K562 (cell line): Measurements from ENCODE around the gene CAAP1. TPM values are rescaled to one million over a fixed set of nuclear protein-coding genes. Genes with fewer than 3 reads are reported as not detected.

Source experiments
- ATAC-seq: fragments of 200-7000 bp; cut with Tn5 transposase; 3 replicates; pipeline ENCODE4 v1.9.1; 2020; ENCODE audit warnings: moderate library complexity
- BruUV-seq: library from RNA; stranded (reverse); fragments of 400-500 nt; replicated peaks from 2 replicates; lab custom pipeline; 2021; lab: Mats Ljungman, UMichigan
- CTCF ChIA-PET: fragments of 300-600 bp; formaldehyde crosslinking; extraction: SDS; loops from one replicate; lab custom pipeline; 2021; ENCODE audit warnings: low intra/inter-chr PET ratio; lab: Yijun Ruan, JAX
- POLR2A ChIA-PET: fragments of 300-600, 350-650 bp; sonication (Branson Sonifier 250); formaldehyde crosslinking; extraction: SDS; loops from one replicate; lab custom pipeline; 2021; ENCODE audit warnings: antibody characterized with exemption, inconsistent platforms; lab: Yijun Ruan, JAX
- DNase-seq, 4 experiments: peaks; one replicate each; pipeline versions ENCODE4 v3.0.0 to v3.0.0-alpha.2; 2011 to 2018; ENCODE audit warnings: low spot score in 3 of 4, mixed read lengths in 3 of 4; ENCODE audit errors: extremely low read depth in 1 of 4
- FAIRE-seq: peaks from 2 replicates; lab custom pipeline; 2011; peaks lifted over from hg19 to GRCh38; lab: Jason Lieb, UNC
- H2AFZ ChIP-seq: 2 replicates; pipeline ENCODE4 v1.6.0; 2011; ENCODE audit warnings: low read depth, low read length, control low read depth, inconsistent platforms
- H3K27ac ChIP-seq: fragments of 200-600 bp; 3 replicates; pipeline ENCODE4 v1.8.0; 2011; ENCODE audit warnings: low read depth, mild to moderate bottlenecking, control low read depth, inconsistent platforms, low read length, moderate library complexity, mixed read lengths; ENCODE audit errors: extremely low read depth
- H3K27me3 ChIP-seq, 2 experiments: fragments of 300-600 bp in 1 of 2; 2 replicates in 1 of 2; 3 replicates in 1 of 2; pipeline versions ENCODE4 v1.6.0 to v1.8.0; 2011; ENCODE audit warnings: inconsistent platforms in 2 of 2, low read length in 2 of 2, mild to moderate bottlenecking in 1 of 2, mixed read lengths in 1 of 2, moderate library complexity in 1 of 2; ENCODE audit not compliant: control insufficient read depth in 2 of 2, insufficient read depth in 2 of 2
- H3K36me3 ChIP-seq: fragments of 300-600 bp; 3 replicates; pipeline ENCODE4 v1.8.0; 2011; ENCODE audit warnings: mild to moderate bottlenecking, low read length, inconsistent platforms; ENCODE audit not compliant: control insufficient read depth, insufficient read depth
- H3K4me1 ChIP-seq, 2 experiments: fragments of 200-600 bp in 1 of 2; replicated peaks in 1 of 2; 2 replicates in 1 of 2; 3 replicates in 1 of 2; pipeline versions ENCODE4 v1.5.1 to v1.8.0; 2011; ENCODE audit warnings: inconsistent platforms in 2 of 2, low read length in 2 of 2, mild to moderate bottlenecking in 1 of 2, mixed read lengths in 1 of 2, moderate library complexity in 1 of 2; ENCODE audit not compliant: control insufficient read depth in 2 of 2, insufficient read depth in 2 of 2
- H3K4me2 ChIP-seq: 2 replicates; pipeline ENCODE4 v1.6.1; 2011; ENCODE audit warnings: low read length, control low read depth, inconsistent platforms, mixed read lengths; ENCODE audit not compliant: insufficient read depth
- H3K4me3 ChIP-seq: fragments of 200-600 bp; sonication (generic), shearing (Covaris generic); 2 replicates; pipeline ENCODE4 v1.5.1; 2016; ENCODE audit warnings: control low read depth, inconsistent platforms
- H3K79me2 ChIP-seq: fragments of 200-600 bp; 3 replicates; pipeline ENCODE4 v1.8.0; 2011; ENCODE audit warnings: low read length, inconsistent platforms; ENCODE audit not compliant: control insufficient read depth, insufficient read depth
- H3K9ac ChIP-seq, 2 experiments: 2 replicates each; pipeline versions ENCODE4 v1.6.0 to v1.6.1; 2011; ENCODE audit warnings: low read depth in 2 of 2, low read length in 2 of 2, control low read depth in 1 of 2, inconsistent platforms in 1 of 2, mild to moderate bottlenecking in 1 of 2, mixed read lengths in 1 of 2; ENCODE audit not compliant: insufficient read depth in 1 of 2
- H3K9me1 ChIP-seq: one replicate; pipeline ENCODE4 v1.6.0; 2011; ENCODE audit warnings: inconsistent platforms, mild to moderate bottlenecking, low read length, moderate library complexity; ENCODE audit not compliant: control insufficient read depth, insufficient read depth
- H3K9me3 ChIP-seq: replicated peaks from 2 replicates; pipeline ENCODE4 v1.5.1; 2011; ENCODE audit warnings: low read depth, low read length, inconsistent platforms; ENCODE audit not compliant: control insufficient read depth, insufficient read depth
- H4K20me1 ChIP-seq: replicated peaks from 2 replicates; pipeline ENCODE4 v1.6.1; 2011; ENCODE audit warnings: low read length, inconsistent platforms, mixed read lengths; ENCODE audit not compliant: control insufficient read depth, insufficient read depth
- ARID2 ChIP-seq: fragments of 450-650 bp; IDR thresholded peaks from 2 replicates; pipeline ENCODE4 v1.6.1; 2017; ENCODE audit warnings: antibody characterized with exemption, mild to moderate bottlenecking
- C11orf30 ChIP-seq: fragments of 450-650 bp; IDR thresholded peaks from 2 replicates; pipeline ENCODE4 v1.6.1; 2016; ENCODE audit warnings: low read depth, mild to moderate bottlenecking
- CBFA2T3 ChIP-seq: fragments of 450-650 bp; IDR thresholded peaks from 2 replicates; pipeline ENCODE4 v1.6.1; 2017
- CHD2 ChIP-seq: IDR thresholded peaks from 2 replicates; pipeline ENCODE4 v1.6.1; 2011; ENCODE audit warnings: low read depth, low read length
- ILF3 ChIP-seq: fragments of 450-650 bp; IDR thresholded peaks from 2 replicates; pipeline ENCODE4 v1.6.1; 2018; ENCODE audit warnings: antibody characterized with exemption, mild to moderate bottlenecking, moderate library complexity, borderline replicate concordance
- MTF1 ChIP-seq: fragments of 250-450 bp; sonication (Bioruptor Pico); IDR thresholded peaks from 2 replicates; pipeline ENCODE4 v1.9.0; 2021; ENCODE audit warnings: moderate library complexity, mild to moderate bottlenecking, inconsistent platforms, borderline replicate concordance
- NFE2L1 ChIP-seq: fragments of 450-650 bp; IDR thresholded peaks from 2 replicates; pipeline ENCODE4 v1.6.1; 2016; ENCODE audit warnings: missing genetic modification characterization, low read depth, mild to moderate bottlenecking, missing compliant biosample characterization, moderate library complexity, borderline replicate concordance
- NRF1 ChIP-seq, 2 experiments: fragments of 450-650 bp; IDR thresholded peaks in 1 of 2; conservative IDR thresholded peaks in 1 of 2; 2 replicates each; pipeline ENCODE4 v1.6.1; 2014; ENCODE audit warnings: mild to moderate bottlenecking in 2 of 2
- PURB ChIP-seq: sonication (generic); formaldehyde crosslinking; IDR thresholded peaks from 2 replicates; pipeline ENCODE4 v1.9.0; 2021; ENCODE audit warnings: low read depth, mild to moderate bottlenecking, missing genetic modification reagents
- SAP30 ChIP-seq: fragments of 200-600 bp; sonication (generic); IDR thresholded peaks from 2 replicates; pipeline ENCODE4 v1.6.1; 2012; ENCODE audit warnings: borderline replicate concordance, low read depth, mild to moderate bottlenecking, moderate library complexity, low read length, control low read depth, inconsistent platforms; ENCODE audit not compliant: insufficient read depth, poor library complexity, severe bottlenecking
- TRIM28 ChIP-seq: fragments of 450-650 bp; IDR thresholded peaks from 2 replicates; pipeline ENCODE4 v1.6.1; 2017
- ZFP1 ChIP-seq: fragments of 450-650 bp; formaldehyde crosslinking; IDR thresholded peaks from 2 replicates; pipeline ENCODE4 v1.4.0; 2020; ENCODE audit warnings: mild to moderate bottlenecking, mixed read lengths
- ZNF316 ChIP-seq: fragments of 450-650 bp; IDR thresholded peaks from 2 replicates; pipeline ENCODE4 v1.6.1; 2016
- WGBS: fragments of 100-300 bp; shearing (Covaris generic); methylation state at CpG from one replicate; pipeline ENCODE4 v1.1.6; 2016; ENCODE audit warnings: low coverage, mixed read lengths; ENCODE audit not compliant: insufficient coverage; ENCODE audit errors: missing lambda C conversion rate; 5-methylcytosine and 5-hydroxymethylcytosine counted together
- in situ Hi-C: fragments of 300-500 bp; cut with MboI; formaldehyde crosslinking; loops from 4 replicates; pipeline ENCODE4 v1.15.0; 2018; ENCODE audit warnings: inconsistent platforms, mixed read lengths
- intact Hi-C: fragments of 100-400 bp; cut with micrococcal nuclease; formaldehyde crosslinking; loops from 2 replicates; pipeline ENCODE4 v1.14.2; 2022
- polyA plus RNA-seq, 8 experiments: library from polyadenylated mRNA; depleted of rRNA in 4 of 8; stranded (reverse) in 5 of 8; unstranded in 3 of 8; fragments of >200 nt; fragmentation: Nextera tagmentation in 2 of 8; fragmentation: Illumina TruSeq in 1 of 8; extraction: Ambion mirVana in 2 of 8; extraction: Trizol in 1 of 8; gene quantifications; 2 replicates each; pipeline versions ENCODE4 v1.2.1 to v1.2.3, GENCODE V29; 2011 to 2014; ENCODE audit warnings: inconsistent platforms in 1 of 8, missing spikeins in 1 of 8
- total RNA-seq, 7 experiments: library from RNA; depleted of rRNA in 6 of 7; stranded (reverse); fragments of >200 nt in 6 of 7; fragmentation: Illumina TruSeq in 2 of 7; extraction: Trizol in 2 of 7; gene quantifications; 2 replicates each; pipeline versions ENCODE4 v1.2.1 to v1.2.3, GENCODE V29; 2011 to 2021; ENCODE audit warnings: low replicate concordance in 1 of 7
- TF ChIP-seq, protein P1 (sequence below): sonication (generic); formaldehyde crosslinking; IDR thresholded peaks from 2 replicates; pipeline ENCODE4 v1.8.0; 2023; ENCODE audit warnings: mild to moderate bottlenecking, missing genetic modification reagents
- TF ChIP-seq, protein P2 (sequence below): fragments of 450-650 bp; IDR thresholded peaks from 2 replicates; pipeline ENCODE4 v1.7.0; 2016; ENCODE audit warnings: borderline replicate concordance
- TF ChIP-seq, protein P3 (sequence below): fragments of 250-450 bp; sonication (Bioruptor Pico); IDR thresholded peaks from 2 replicates; pipeline ENCODE4 v1.4.0; 2020; ENCODE audit warnings: mild to moderate bottlenecking

CAAP1 gene
- total and polyA plus RNA-seq, 9 of the 15 experiments (the other 6 are each of a cell fraction or from before 2014, with no cell fraction given): 8.9 to 17.4 (median 15.3) TPM

DNA sequence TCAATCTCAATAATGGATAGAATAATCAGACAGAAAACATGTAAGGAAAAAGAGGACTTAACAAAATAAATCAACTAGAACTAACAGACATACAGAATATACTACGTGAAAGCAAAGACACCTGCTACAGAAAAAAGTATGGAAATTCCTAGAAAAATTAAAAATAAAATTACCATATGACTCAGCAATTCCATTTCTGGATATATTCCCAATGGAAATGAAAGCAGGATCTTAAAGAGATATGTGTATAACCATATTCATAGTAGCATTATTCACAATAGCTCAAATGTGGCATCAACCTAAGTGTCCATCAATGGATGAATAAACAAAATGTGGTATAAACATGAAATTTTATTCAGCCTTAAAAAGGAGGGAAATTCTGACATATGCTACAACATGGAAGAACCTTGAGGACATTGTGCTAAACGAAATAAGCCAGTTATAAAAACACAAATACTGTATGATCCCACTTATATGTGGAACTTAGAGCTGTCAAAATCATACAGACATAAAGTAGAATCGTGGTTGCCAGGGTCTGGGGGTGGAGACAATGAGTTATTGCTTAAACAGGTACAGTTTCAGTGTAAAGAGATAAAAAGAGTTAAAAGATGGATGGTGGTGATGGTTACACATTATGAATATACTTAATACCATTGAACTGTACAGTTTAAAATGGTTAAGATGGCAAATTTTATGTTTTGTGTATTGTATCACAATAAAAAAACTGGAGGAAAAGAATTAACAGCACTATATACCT is 47.5 kb upstream of the CAAP1 start:
- Histone ChIP-seq H3K27ac (no peak overlapping the region), H3K27me3 (no peaks in the 10 kb centered on the region), H3K9ac (no peak overlapping the region), H4K20me1 (no peaks in the 10 kb centered on the region), H3K9me1 (no peaks in the 10 kb centered on the region), H3K79me2 (peaks cover 94% of the 10 kb centered on the region), H3K4me3 (no peak overlapping the region), H3K4me1 (peaks cover 0 to 5% of the 10 kb centered on the region in 2 experiments; a peak in 3 of 5 replicates), H2AFZ (no peak overlapping the region), H3K4me2 (no peak overlapping the region), H3K9me3 (no peaks in the 10 kb centered on the region), H3K36me3 (0 out of 3 replicates have a peak, but pooled peaks cover 5% of the 10 kb centered on the region)
- in situ Hi-C loops: no loop called here
- BruUV-seq: no TSS peak
- ATAC-seq (no peak), DNase-seq (no peak), FAIRE-seq (no peak)
- 37% methylated on average over 3 of the region's 3 CpGs for WGBS
- CTCF ChIA-PET: no interaction called here
- POLR2A ChIA-PET: no interaction called here
- intact Hi-C loops: no loop called here
- no peak for TF ChIP-seq ZFP1
- TF ChIP-seq CBFA2T3: no peak
- TF ChIP-seq TRIM28: no peak
- TF ChIP-seq, protein P1, sequence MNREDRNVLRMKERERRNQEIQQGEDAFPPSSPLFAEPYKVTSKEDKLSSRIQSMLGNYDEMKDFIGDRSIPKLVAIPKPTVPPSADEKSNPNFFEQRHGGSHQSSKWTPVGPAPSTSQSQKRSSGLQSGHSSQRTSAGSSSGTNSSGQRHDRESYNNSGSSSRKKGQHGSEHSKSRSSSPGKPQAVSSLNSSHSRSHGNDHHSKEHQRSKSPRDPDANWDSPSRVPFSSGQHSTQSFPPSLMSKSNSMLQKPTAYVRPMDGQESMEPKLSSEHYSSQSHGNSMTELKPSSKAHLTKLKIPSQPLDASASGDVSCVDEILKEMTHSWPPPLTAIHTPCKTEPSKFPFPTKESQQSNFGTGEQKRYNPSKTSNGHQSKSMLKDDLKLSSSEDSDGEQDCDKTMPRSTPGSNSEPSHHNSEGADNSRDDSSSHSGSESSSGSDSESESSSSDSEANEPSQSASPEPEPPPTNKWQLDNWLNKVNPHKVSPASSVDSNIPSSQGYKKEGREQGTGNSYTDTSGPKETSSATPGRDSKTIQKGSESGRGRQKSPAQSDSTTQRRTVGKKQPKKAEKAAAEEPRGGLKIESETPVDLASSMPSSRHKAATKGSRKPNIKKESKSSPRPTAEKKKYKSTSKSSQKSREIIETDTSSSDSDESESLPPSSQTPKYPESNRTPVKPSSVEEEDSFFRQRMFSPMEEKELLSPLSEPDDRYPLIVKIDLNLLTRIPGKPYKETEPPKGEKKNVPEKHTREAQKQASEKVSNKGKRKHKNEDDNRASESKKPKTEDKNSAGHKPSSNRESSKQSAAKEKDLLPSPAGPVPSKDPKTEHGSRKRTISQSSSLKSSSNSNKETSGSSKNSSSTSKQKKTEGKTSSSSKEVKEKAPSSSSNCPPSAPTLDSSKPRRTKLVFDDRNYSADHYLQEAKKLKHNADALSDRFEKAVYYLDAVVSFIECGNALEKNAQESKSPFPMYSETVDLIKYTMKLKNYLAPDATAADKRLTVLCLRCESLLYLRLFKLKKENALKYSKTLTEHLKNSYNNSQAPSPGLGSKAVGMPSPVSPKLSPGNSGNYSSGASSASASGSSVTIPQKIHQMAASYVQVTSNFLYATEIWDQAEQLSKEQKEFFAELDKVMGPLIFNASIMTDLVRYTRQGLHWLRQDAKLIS (CRISPR knock-in tag): no peak
- TF ChIP-seq ZNF316: peak; percentile 58
- TF ChIP-seq ILF3: no peak
- TF ChIP-seq NRF1 (conservative IDR thresholded peaks at IDR 0.05 in 1 of 2, IDR thresholded peaks at IDR 0.05 in 1 of 2): no peak
- no peak for TF ChIP-seq PURB (CRISPR knock-in tag)
- no peak for TF ChIP-seq CHD2
- no peak for TF ChIP-seq MTF1 (CRISPR knock-in tag)
- no peak for TF ChIP-seq ARID2
- no peak for TF ChIP-seq NFE2L1
- 0 out of 2 replicates have a peak, but pooled peaks have one; percentile 32 for TF ChIP-seq C11orf30
- TF ChIP-seq, protein P2, sequence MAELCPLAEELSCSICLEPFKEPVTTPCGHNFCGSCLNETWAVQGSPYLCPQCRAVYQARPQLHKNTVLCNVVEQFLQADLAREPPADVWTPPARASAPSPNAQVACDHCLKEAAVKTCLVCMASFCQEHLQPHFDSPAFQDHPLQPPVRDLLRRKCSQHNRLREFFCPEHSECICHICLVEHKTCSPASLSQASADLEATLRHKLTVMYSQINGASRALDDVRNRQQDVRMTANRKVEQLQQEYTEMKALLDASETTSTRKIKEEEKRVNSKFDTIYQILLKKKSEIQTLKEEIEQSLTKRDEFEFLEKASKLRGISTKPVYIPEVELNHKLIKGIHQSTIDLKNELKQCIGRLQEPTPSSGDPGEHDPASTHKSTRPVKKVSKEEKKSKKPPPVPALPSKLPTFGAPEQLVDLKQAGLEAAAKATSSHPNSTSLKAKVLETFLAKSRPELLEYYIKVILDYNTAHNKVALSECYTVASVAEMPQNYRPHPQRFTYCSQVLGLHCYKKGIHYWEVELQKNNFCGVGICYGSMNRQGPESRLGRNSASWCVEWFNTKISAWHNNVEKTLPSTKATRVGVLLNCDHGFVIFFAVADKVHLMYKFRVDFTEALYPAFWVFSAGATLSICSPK: no peak
- TF ChIP-seq, protein P3, sequence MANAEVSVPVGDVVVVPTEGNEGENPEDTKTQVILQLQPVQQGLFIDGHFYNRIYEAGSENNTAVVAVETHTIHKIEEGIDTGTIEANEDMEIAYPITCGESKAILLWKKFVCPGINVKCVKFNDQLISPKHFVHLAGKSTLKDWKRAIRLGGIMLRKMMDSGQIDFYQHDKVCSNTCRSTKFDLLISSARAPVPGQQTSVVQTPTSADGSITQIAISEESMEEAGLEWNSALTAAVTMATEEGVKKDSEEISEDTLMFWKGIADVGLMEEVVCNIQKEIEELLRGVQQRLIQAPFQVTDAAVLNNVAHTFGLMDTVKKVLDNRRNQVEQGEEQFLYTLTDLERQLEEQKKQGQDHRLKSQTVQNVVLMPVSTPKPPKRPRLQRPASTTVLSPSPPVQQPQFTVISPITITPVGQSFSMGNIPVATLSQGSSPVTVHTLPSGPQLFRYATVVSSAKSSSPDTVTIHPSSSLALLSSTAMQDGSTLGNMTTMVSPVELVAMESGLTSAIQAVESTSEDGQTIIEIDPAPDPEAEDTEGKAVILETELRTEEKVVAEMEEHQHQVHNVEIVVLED (CRISPR knock-in tag): no peak
- no peak for TF ChIP-seq SAP30
